Neural cell (in vitro differentiated cells): ENCODE measurements around the gene IQSEC2. TPM values are rescaled to one million over a fixed set of nuclear protein-coding genes. Genes with fewer than 3 reads are reported as not detected.

Experiments
- H2AFZ ChIP-seq: fragments of 200-600, 300-800 bp; sonication (generic), shearing (Covaris generic); 2 replicates; pipeline ENCODE4 v1.6.0; 2014; ENCODE audit warnings: low read depth, mild to moderate bottlenecking, antibody characterized with exemption, low read length, moderate library complexity
- H3F3A ChIP-seq: fragments of 200-600 bp; shearing (Covaris generic); 2 replicates; pipeline ENCODE4 v1.6.1; 2016; ENCODE audit warnings: mild to moderate bottlenecking, moderate library complexity, mixed read lengths, antibody characterized with exemption, low read length; ENCODE audit not compliant: insufficient read depth, poor library complexity, severe bottlenecking
- H3K27ac ChIP-seq: fragments of 200-600, 300-800 bp; sonication (generic), shearing (Covaris generic); 2 replicates; pipeline ENCODE4 v1.5.1; 2014; ENCODE audit warnings: mild to moderate bottlenecking, low read length, moderate library complexity
- H3K27me3 ChIP-seq: fragments of 300-800, 200-600 bp; sonication (generic), shearing (Covaris generic); 2 replicates; pipeline ENCODE4 v1.6.0; 2014; ENCODE audit warnings: mild to moderate bottlenecking, low read depth, low read length, moderate library complexity; ENCODE audit not compliant: insufficient read depth
- H3K36me3 ChIP-seq: fragments of 300-800, 200-600 bp; sonication (generic), shearing (Covaris generic); 2 replicates; pipeline ENCODE4 v1.5.1; 2014; ENCODE audit warnings: mild to moderate bottlenecking, antibody characterized with exemption, low read length, moderate library complexity; ENCODE audit not compliant: insufficient read depth
- H3K4me2 ChIP-seq: fragments of 300-800, 200-600 bp; sonication (generic), shearing (Covaris generic); 2 replicates; pipeline ENCODE4 v1.6.0; 2014; ENCODE audit warnings: mild to moderate bottlenecking, low read length
- H3K4me3 ChIP-seq: fragments of 300-800, 200-600 bp; sonication (generic), shearing (Covaris generic); 2 replicates; pipeline ENCODE4 v1.5.1; 2014; ENCODE audit warnings: mild to moderate bottlenecking, low read length, moderate library complexity
- H3K79me2 ChIP-seq: fragments of 200-600 bp; shearing (Covaris generic); replicated peaks from 2 replicates; pipeline ENCODE4 v1.6.0; 2014; ENCODE audit warnings: mild to moderate bottlenecking, low read length, moderate library complexity; ENCODE audit not compliant: insufficient read depth
- H3K9ac ChIP-seq: fragments of 300-800, 200-600 bp; sonication (generic), shearing (Covaris generic); 2 replicates; pipeline ENCODE4 v1.6.1; 2016; ENCODE audit warnings: mild to moderate bottlenecking, low read length, mixed read lengths
- H3K9me2 ChIP-seq: fragments of 200-600 bp; shearing (Covaris generic); 2 replicates; pipeline ENCODE4 v1.6.1; 2016; ENCODE audit warnings: mild to moderate bottlenecking, low read length, mixed read lengths; ENCODE audit not compliant: insufficient read depth
- H3K9me3 ChIP-seq: fragments of 200-600, 300-800 bp; sonication (generic), shearing (Covaris generic); 2 replicates; pipeline ENCODE4 v1.6.1; 2016; ENCODE audit warnings: mild to moderate bottlenecking, mixed run types, low read length, moderate library complexity, mixed read lengths
- H4K20me1 ChIP-seq: fragments of 200-600 bp; shearing (Covaris generic); 2 replicates; pipeline ENCODE4 v1.6.1; 2016; ENCODE audit warnings: mild to moderate bottlenecking, mixed run types; ENCODE audit not compliant: insufficient read depth
- EP300 ChIP-seq: fragments of 450-650 bp; conservative IDR thresholded peaks from 2 replicates; pipeline ENCODE4 v1.6.1; 2014; ENCODE audit warnings: antibody characterized with exemption, mild to moderate bottlenecking, moderate library complexity; ENCODE audit not compliant: poor library complexity, severe bottlenecking
- EZH2 ChIP-seq: fragments of 200-600, 300-800 bp; shearing (Covaris generic), sonication (generic); IDR thresholded peaks from 2 replicates; pipeline ENCODE4 v1.6.1; 2014; ENCODE audit warnings: antibody characterized with exemption, low read length, borderline replicate concordance, mild to moderate bottlenecking; ENCODE audit not compliant: insufficient read depth, poor library complexity, severe bottlenecking
- POLR2AphosphoS5 ChIP-seq: IDR thresholded peaks from 2 replicates; pipeline ENCODE4 v1.6.1; 2012
- RAD21 ChIP-seq: fragments of 450-650 bp; conservative IDR thresholded peaks from 2 replicates; pipeline ENCODE4 v1.6.1; 2014; ENCODE audit warnings: antibody characterized with exemption, mild to moderate bottlenecking, moderate library complexity
- REST ChIP-seq: IDR thresholded peaks from 2 replicates; pipeline ENCODE4 v1.6.1; 2012; ENCODE audit warnings: borderline replicate concordance
- SMC3 ChIP-seq: fragments of 450-650 bp; conservative IDR thresholded peaks from 2 replicates; pipeline ENCODE4 v1.6.1; 2014; ENCODE audit warnings: antibody characterized with exemption, mild to moderate bottlenecking, moderate library complexity; ENCODE audit not compliant: poor library complexity
- TAF1 ChIP-seq: IDR thresholded peaks from 2 replicates; pipeline ENCODE4 v1.6.1; 2012; ENCODE audit warnings: low read depth
- polyA plus RNA-seq: library from polyadenylated mRNA; depleted of rRNA; stranded (reverse); fragments of >200 nt; gene quantifications from 2 replicates; pipeline ENCODE4 v1.2.3, GENCODE V29; 2014
- TF ChIP-seq, protein P1 (sequence below): fragments of 450-650 bp; IDR thresholded peaks from 2 replicates; pipeline ENCODE4 v1.5.1; 2014; ENCODE audit warnings: antibody characterized with exemption, mild to moderate bottlenecking, moderate library complexity; ENCODE audit not compliant: poor library complexity, severe bottlenecking

IQSEC2 gene
- polyA plus RNA-seq, 1 donor from 2014 or later, result 2.4 TPM

GRCh38 chrX:53223955-53224859, 57.2 kb downstream of the IQSEC2 start:
- H3K9me3 ChIP-seq, result no peaks in the 10 kb centered on the region
- H3K4me2 ChIP-seq, result peak overlapping the region; percentile 41
- H3K4me3 ChIP-seq, result peak overlapping the region; percentile 84
- H3K9me2 ChIP-seq, result no peaks in the 10 kb centered on the region
- peak overlapping the region; percentile 91 for H3K27ac ChIP-seq
- H3K79me2 ChIP-seq, result peaks cover 36% of the 10 kb centered on the region
- H3F3A ChIP-seq, result no peaks in the 10 kb centered on the region
- no peaks in the 10 kb centered on the region for H3K27me3 ChIP-seq
- H3K36me3 ChIP-seq, result no peaks in the 10 kb centered on the region
- peak overlapping the region; percentile 90 for H3K9ac ChIP-seq
- H4K20me1 ChIP-seq, result no peaks in the 10 kb centered on the region
- peak overlapping the region; percentile 76 for H2AFZ ChIP-seq
- TF ChIP-seq EZH2, result no peak
- TF ChIP-seq TAF1, result no peak
- no peak for TF ChIP-seq SMC3
- TF ChIP-seq RAD21, result no peak
- TF ChIP-seq, protein P1, sequence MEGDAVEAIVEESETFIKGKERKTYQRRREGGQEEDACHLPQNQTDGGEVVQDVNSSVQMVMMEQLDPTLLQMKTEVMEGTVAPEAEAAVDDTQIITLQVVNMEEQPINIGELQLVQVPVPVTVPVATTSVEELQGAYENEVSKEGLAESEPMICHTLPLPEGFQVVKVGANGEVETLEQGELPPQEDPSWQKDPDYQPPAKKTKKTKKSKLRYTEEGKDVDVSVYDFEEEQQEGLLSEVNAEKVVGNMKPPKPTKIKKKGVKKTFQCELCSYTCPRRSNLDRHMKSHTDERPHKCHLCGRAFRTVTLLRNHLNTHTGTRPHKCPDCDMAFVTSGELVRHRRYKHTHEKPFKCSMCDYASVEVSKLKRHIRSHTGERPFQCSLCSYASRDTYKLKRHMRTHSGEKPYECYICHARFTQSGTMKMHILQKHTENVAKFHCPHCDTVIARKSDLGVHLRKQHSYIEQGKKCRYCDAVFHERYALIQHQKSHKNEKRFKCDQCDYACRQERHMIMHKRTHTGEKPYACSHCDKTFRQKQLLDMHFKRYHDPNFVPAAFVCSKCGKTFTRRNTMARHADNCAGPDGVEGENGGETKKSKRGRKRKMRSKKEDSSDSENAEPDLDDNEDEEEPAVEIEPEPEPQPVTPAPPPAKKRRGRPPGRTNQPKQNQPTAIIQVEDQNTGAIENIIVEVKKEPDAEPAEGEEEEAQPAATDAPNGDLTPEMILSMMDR, result no peak
- no peak for TF ChIP-seq POLR2AphosphoS5
- no peak for TF ChIP-seq REST

GRCh38 chrX:53223068-53223693, 58.2 kb downstream of the IQSEC2 start:
- Histone ChIP-seq H4K20me1 (no peaks in the 10 kb centered on the region), H3K27ac (no peak overlapping the region)
- no peak for TF ChIP-seq POLR2AphosphoS5
- TF ChIP-seq EZH2, result no peak
- TF ChIP-seq REST, result no peak
- no peak for TF ChIP-seq EP300

More at GRCh38 chrX:53223068-53223693, 58.2 kb downstream of the IQSEC2 start:
- Histone ChIP-seq H3K9me3 (no peaks in the 10 kb centered on the region), H3K4me2 (peak overlapping the region; percentile 41), H3K9ac (peak overlapping the region; percentile 90), H3F3A (no peaks in the 10 kb centered on the region), H3K4me3 (peak overlapping the region; percentile 84), H3K27me3 (no peaks in the 10 kb centered on the region), H2AFZ (no peak overlapping the region), H3K36me3 (no peaks in the 10 kb centered on the region), H3K79me2 (peaks cover 36% of the 10 kb centered on the region), H3K9me2 (no peaks in the 10 kb centered on the region)
